ENCODE measurements around the gene GPR39.
A peak's percentile ranks its signal among the peaks of the same experiment; 100 is the strongest.

Gene GPR39

GRCh38 chr2:132437852-132438669 is 21.5 kb downstream of the GPR39 start:
- Histone ChIP-seq H3K27ac (ENCODE audit: poor library complexity, severe bottlenecking) (peak overlapping the region; percentile 94), H3K9me3 (ENCODE audit: severe bottlenecking) (no peaks in the 10 kb centered on the region), H3K27me3 (ENCODE audit: insufficient read depth, poor library complexity, severe bottlenecking) (no peaks in the 10 kb centered on the region), H3K36me3 (ENCODE audit: low read depth) (no peaks in the 10 kb centered on the region), H3K4me1 (ENCODE audit: insufficient read depth, poor library complexity, severe bottlenecking) (peaks cover 26% of the 10 kb centered on the region), H3K4me3 (ENCODE audit: severe bottlenecking) (no peak overlapping the region)
- no peak for TF ChIP-seq CTCF (IDR thresholded peaks at IDR 0.05; ENCODE audit: poor library complexity, severe bottlenecking)
- ATAC-seq (ENCODE audit: low read depth) (peak; percentile 11; the same call in 2 of the 3 replicates), DNase-seq (ENCODE audit: low spot score) (no peak)

DNA sequence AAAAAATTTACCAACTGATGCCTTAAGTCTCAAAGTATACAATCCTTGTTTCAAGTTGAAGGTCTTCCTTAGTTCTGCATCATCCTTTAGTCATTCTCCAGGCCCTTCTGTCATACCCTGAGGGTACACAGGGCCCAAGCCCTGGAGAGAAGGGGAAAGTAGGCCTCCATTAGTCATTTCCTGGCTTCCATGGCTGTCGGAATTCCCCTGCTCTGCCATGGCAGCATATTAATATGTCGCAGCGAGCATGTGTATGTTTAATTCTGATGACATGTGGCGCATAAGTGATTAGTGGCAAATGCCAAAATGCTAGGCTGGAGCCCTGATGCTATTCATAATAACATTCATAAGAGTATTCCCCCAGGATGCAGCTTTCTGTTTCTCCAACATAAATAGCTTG is 22.1 kb downstream of the GPR39 start:
- no peak overlapping the region for H3K4me3 ChIP-seq (ENCODE audit: severe bottlenecking)
- DNase-seq (ENCODE audit: low spot score) (peak; percentile 87), ATAC-seq (ENCODE audit: low read depth) (peak; percentile 93)
- peak overlapping the region; percentile 94 for H3K27ac ChIP-seq (ENCODE audit: poor library complexity, severe bottlenecking)
- no peak for TF ChIP-seq CTCF (IDR thresholded peaks at IDR 0.05; ENCODE audit: poor library complexity, severe bottlenecking)
- no peaks in the 10 kb centered on the region for H3K36me3 ChIP-seq (ENCODE audit: low read depth)
- no peaks in the 10 kb centered on the region for H3K27me3 ChIP-seq (ENCODE audit: insufficient read depth, poor library complexity, severe bottlenecking)
- no peaks in the 10 kb centered on the region for H3K9me3 ChIP-seq (ENCODE audit: severe bottlenecking)
- peaks cover 26% of the 10 kb centered on the region for H3K4me1 ChIP-seq (ENCODE audit: insufficient read depth, poor library complexity, severe bottlenecking)

- DNase-seq (ENCODE audit: low spot score) (no peak), ATAC-seq (ENCODE audit: low read depth) (peak; percentile 45)
- no peaks in the 10 kb centered on the region for H3K36me3 ChIP-seq (ENCODE audit: low read depth)
- H3K4me1 ChIP-seq (ENCODE audit: insufficient read depth, poor library complexity, severe bottlenecking), result peaks cover 26% of the 10 kb centered on the region
- peak overlapping the region; percentile 94 for H3K27ac ChIP-seq (ENCODE audit: poor library complexity, severe bottlenecking)
- H3K4me3 ChIP-seq (ENCODE audit: severe bottlenecking), result no peak overlapping the region
- no peaks in the 10 kb centered on the region for H3K27me3 ChIP-seq (ENCODE audit: insufficient read depth, poor library complexity, severe bottlenecking)
- no peak for TF ChIP-seq CTCF (IDR thresholded peaks at IDR 0.05; ENCODE audit: poor library complexity, severe bottlenecking)
- no peaks in the 10 kb centered on the region for H3K9me3 ChIP-seq (ENCODE audit: severe bottlenecking)
These were observed 23.2 kb downstream of the GPR39 start for GRCh38 chr2:132439703-132440398.

DNA sequence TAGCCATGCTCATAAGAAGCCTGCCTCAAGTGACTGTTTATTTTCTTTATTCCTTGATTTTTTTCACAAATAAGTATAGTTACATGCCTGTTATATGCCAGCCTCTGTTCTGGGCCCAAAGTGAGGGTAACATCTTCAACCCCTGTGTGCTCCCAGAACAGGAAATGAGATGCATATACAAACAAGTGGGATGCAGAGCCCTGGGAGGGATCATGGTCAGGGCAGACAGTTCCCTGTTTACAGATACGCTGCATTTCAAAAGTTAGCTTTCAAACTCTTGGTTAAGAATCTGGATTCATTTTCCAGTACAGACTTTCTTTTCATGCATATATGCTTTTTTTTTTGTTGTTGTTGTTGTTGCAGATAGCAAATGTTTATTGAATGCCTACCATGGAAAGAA is 24.4 kb downstream of the GPR39 start:
- DNase-seq (ENCODE audit: low spot score), result no peak
- TF ChIP-seq CTCF (IDR thresholded peaks at IDR 0.05; ENCODE audit: poor library complexity, severe bottlenecking), result no peak

More for the DNA sequence above, 24.4 kb downstream of the GPR39 start:
- no peak overlapping the region for H3K27ac ChIP-seq (ENCODE audit: poor library complexity, severe bottlenecking)
- H3K4me3 ChIP-seq (ENCODE audit: severe bottlenecking), result no peak overlapping the region
- peaks cover 29% of the 10 kb centered on the region for H3K4me1 ChIP-seq (ENCODE audit: insufficient read depth, poor library complexity, severe bottlenecking)
- H3K9me3 ChIP-seq (ENCODE audit: severe bottlenecking), result no peaks in the 10 kb centered on the region
- H3K27me3 ChIP-seq (ENCODE audit: insufficient read depth, poor library complexity, severe bottlenecking), result no peaks in the 10 kb centered on the region
- no peak for ATAC-seq (ENCODE audit: low read depth)
- H3K36me3 ChIP-seq (ENCODE audit: low read depth), result no peaks in the 10 kb centered on the region
